ENCODE measurements around the gene SLC66A2.

SLC66A2 gene

DNA sequence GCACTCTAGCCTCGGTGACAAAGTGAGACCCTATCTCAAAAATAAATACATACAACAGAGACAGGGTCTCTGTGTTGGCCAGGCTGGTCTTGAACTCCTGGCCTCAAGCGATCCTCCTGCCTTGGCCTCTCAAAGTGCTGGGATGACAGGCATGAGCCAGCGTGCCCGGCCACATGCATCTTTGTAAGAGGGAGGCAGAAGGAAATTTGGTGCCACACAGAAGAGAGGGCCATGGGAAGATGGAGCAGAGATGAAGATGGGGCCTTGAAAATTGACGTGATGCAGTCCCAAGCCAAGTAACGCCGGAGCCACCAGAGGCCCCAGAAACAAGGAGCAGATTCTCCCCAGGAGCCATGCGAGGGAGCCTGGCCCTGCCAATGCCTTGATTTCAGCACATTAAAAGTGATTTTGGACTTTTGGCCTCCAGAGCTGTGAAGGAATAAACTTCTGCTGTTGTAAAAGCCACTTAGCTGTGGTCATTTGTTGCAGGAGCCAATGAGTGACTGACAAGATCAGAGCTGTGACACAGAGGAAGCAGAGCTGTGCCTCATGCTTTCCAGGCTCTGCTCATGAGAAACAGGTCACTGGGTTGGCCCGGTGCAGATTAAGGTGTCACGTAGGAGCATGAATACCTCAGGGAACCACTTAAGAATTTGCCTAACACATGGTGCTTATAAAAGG lies 2.7 kb upstream of the SLC66A2 start:
- no peak for DNase-seq (ENCODE audit: low spot score in 2 of 2)
- Mint-ChIP-seq H3K4me3 (no peak overlapping the region), H3K4me1 (peaks cover 15% of the 10 kb centered on the region), H3K9me3 (no peaks in the 10 kb centered on the region), H3K27ac (ENCODE audit: low read depth) (no peak overlapping the region), H3K27me3 (no peaks in the 10 kb centered on the region), H3K36me3 (ENCODE audit: insufficient read depth) (peaks cover 9% of the 10 kb centered on the region)
- no peak for ATAC-seq (replicated peaks; ENCODE audit: extremely low read depth, poor library complexity, severe bottlenecking)

DNA sequence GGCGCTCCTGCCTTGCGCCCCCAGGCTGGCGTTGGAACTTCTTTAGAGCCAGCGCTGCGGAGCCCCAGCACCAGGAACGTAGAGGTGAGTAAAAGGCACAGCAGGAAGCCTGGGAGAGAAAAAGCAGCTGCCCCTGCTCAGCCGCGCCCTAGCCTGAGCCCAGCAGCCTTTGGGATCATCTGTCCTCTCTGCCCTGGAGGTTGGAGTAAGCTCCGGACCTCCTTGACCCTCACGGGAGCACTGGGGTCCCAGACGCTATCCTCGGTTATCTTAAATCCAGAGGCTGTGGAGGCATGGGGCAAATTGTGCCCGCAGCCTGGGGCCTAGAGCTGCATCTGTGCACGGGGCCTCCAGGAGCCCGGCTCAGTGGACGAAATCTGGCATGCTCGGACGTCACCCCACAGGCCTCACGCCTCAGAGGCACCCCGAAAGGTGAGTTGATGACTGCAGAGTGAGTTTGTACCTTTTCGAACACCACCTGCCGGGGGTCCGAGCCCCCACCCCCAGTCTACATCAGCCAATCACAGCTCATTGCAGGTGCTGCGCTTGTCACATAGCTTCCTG lies 1.6 kb upstream of the SLC66A2 start:
- Mint-ChIP-seq H3K27me3 (no peaks in the 10 kb centered on the region), H3K27ac (ENCODE audit: low read depth) (no peak overlapping the region), H3K9me3 (no peaks in the 10 kb centered on the region), H3K4me3 (peak overlapping the region; percentile 37), H3K4me1 (peaks cover 22% of the 10 kb centered on the region), H3K36me3 (ENCODE audit: insufficient read depth) (peaks cover 12% of the 10 kb centered on the region)
- DNase-seq (ENCODE audit: low spot score in 2 of 2) (no peak), ATAC-seq (replicated peaks; ENCODE audit: extremely low read depth, poor library complexity, severe bottlenecking) (no peak)

DNA sequence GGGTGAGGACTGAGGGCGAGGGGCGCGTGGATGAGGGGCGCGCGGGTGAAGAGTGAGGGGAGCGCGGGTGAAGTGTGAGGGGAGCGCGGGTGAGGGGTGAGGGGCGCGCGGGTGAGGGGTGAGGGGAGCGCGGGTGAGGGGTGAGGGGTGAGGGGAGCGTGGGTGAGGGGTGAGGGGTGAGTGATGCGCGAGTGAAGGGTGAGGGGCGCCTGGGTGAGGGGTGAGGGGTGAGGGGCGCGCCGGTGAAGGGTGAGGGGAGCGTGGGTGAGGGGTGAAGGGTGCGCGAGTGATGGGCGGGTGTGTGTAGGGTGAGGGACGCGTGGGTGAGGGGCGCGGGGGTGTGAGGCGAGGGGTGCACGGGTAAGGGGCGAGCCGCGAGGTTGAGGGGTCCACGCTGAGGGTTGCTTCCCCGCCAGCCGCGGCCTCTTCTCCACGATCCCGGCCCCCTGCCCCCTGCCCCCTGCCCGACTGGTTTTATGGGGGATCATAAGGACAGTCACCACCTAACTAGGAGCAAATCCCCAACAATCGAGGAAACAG lies 1.1 kb upstream of the SLC66A2 start:
- DNase-seq (ENCODE audit: low spot score in 2 of 2) (no peak), ATAC-seq (replicated peaks; ENCODE audit: extremely low read depth, poor library complexity, severe bottlenecking) (no peak)
- Mint-ChIP-seq H3K27me3 (no peaks in the 10 kb centered on the region), H3K4me1 (peaks cover 22% of the 10 kb centered on the region), H3K27ac (ENCODE audit: low read depth) (no peak overlapping the region), H3K36me3 (ENCODE audit: insufficient read depth) (peaks cover 12% of the 10 kb centered on the region), H3K9me3 (no peaks in the 10 kb centered on the region), H3K4me3 (peak overlapping the region; percentile 37)

DNA sequence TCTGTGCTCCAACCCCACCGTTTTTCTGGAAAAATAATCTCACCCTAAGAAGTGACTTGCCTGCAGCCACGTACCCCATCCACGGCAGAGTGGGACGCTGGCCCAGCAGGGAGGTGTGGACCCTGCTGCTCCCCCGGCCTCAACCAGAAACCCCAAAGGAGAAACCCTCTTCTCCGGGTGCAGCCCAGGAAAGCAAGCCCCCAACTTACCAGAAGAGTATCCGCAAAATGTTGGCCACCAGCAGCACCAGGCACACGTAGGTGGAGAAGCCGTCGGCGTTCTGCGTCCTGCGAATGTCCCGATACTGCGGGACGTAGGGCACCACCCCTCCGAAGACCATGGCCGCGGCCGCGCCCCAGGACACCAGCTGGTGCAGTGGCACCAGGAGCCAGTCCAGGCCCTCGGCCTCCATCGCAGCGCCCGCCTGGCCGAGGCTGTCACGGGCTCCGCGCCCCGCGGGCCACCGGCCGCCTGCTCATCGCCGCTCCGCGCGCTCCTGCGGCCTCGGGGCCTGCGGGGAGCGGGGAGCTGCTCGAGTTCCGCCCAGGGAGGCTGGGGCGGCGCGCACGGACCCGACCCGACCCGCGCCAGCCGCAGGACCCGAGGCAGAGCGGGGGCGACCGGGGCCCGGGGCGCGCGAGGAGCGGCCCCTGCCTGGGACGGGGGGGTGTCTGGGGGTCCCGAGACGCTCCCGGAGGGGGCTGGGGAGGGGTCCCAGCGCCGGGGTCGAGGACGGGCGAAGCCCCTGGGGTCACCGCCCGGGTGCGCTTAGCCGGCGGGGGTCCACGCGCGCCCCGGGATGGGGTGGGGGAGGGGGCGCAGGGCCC lies 725 bp downstream of the SLC66A2 start:
- Mint-ChIP-seq H3K4me3 (peak overlapping the region; percentile 81), H3K27me3 (no peaks in the 10 kb centered on the region), H3K9me3 (no peaks in the 10 kb centered on the region), H3K4me1 (peaks cover 28% of the 10 kb centered on the region), H3K27ac (ENCODE audit: low read depth) (peak overlapping the region; percentile 79), H3K36me3 (ENCODE audit: insufficient read depth) (peaks cover 19% of the 10 kb centered on the region)
- peak; percentile 42 for ATAC-seq (replicated peaks; ENCODE audit: extremely low read depth, poor library complexity, severe bottlenecking)
- DNase-seq (ENCODE audit: low spot score in 2 of 2), result no peak

DNA sequence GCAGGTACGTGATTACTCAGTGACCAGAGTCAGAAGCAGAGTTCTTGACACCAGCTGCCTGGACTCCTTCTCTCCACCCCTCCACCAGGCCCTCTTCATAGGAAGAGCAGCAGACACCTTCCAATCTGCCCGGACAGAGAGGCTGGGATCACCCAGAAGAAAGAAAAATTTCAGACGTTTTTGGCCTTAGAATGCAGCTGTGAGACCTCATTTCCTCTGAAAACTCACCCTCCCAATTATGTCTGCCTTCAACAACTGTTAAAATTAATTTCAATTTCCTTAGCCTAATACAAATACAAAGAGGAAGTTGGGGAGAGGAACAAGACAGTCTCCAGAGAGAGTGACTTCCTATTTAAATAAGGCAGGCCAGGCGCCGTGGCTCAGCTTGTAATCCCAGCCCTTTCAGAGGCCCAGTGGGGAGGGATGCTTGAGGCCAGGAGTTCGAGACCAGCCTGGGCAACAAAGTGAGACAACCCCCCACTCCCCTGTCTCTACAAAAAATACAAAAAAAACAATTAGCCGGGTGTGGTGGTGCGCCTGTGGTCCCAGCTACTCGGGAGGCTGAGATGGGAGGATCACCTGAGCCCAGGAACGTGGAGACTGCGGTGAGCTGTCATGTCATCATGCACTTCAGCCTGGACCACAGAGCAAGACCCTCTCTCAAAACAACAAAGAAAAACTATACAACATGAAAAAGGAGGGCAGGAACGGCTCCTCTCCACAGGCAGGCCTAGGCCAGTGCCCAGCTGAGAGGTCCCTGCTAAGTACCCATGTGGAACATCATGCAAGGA lies 1.6 kb downstream of the SLC66A2 start:
- peaks cover 22% of the 10 kb centered on the region for H3K36me3 Mint-ChIP-seq (ENCODE audit: insufficient read depth)
- peak overlapping the region; percentile 79 for H3K27ac Mint-ChIP-seq (ENCODE audit: low read depth)
- peak overlapping the region; percentile 81 for H3K4me3 Mint-ChIP-seq
- no peaks in the 10 kb centered on the region for H3K9me3 Mint-ChIP-seq
- DNase-seq (ENCODE audit: low spot score in 2 of 2), result no peak
- no peaks in the 10 kb centered on the region for H3K27me3 Mint-ChIP-seq
- H3K4me1 Mint-ChIP-seq, result peaks cover 35% of the 10 kb centered on the region
- ATAC-seq (replicated peaks; ENCODE audit: extremely low read depth, poor library complexity, severe bottlenecking), result no peak

DNA sequence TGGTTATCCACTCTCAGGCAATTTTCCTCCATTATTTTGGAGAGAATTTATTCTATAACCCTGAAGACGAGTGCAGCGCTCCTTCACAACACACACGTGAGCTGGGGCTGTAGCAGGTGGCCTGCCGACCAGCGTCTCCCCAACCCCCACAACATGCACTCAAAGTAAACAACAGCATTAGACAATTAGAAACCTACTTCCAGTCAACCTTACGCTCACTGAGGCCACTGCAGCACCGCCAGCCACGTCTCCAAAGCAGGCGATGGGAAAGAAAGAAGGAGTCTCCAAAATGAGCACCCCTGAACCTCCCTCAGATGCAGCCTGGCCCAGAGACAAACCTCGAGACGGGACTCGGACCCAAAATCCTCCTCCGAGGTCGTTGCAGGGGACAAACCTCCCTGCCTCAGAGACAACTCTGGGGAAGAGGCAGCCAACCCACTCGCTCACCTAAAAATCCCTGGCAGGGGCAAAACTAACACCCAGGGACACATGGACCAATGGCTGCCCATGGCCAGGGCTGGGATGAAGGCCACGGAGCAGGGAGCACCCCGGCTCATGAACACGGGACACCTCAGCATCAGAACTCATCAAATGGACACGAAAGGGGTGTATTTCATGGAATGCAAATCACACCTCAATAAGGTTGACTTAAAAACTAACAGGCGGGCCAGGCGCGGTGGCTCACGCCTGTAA lies 2.6 kb downstream of the SLC66A2 start:
- Mint-ChIP-seq H3K4me1 (peaks cover 46% of the 10 kb centered on the region), H3K4me3 (peak overlapping the region; percentile 81), H3K27ac (ENCODE audit: low read depth) (peak overlapping the region; percentile 79), H3K9me3 (no peaks in the 10 kb centered on the region), H3K27me3 (no peaks in the 10 kb centered on the region), H3K36me3 (ENCODE audit: insufficient read depth) (peaks cover 25% of the 10 kb centered on the region)
- ATAC-seq (replicated peaks; ENCODE audit: extremely low read depth, poor library complexity, severe bottlenecking), result no peak
- DNase-seq (ENCODE audit: low spot score in 2 of 2), result no peak

DNA sequence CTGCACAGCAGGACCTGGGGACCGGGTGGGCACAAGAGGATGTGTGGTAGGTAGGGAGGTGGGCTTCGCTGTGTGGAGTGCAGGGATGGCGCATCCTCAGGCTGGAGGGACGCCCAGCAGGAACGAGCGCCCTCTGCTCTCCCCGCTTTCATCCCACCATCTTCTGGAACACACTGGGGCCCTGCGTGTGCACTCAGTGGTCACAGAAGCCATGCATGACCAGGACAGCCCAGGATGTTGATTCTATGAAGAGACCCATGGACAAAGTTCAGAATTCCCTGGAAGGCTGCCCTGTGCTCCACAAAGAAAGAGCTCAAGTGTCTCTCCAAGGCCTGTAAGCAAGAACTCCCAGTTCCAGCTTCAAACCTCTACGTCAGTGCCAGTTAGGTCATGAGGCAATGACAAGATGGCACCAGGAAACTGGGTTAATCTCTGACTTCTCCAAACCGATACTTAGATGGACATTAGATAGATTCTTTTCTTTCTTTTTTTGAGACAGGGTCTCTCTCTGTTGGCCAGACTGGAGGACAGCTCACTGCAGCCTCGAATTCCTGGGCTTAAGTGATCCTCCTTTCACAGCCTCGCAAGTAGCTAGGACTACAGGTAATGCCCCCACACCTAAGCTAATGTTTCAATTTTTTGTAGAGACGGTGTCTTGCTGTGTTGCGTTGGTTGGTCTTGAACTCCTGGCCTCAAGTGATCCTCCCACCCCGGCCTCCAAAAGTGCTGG lies 3.4 kb downstream of the SLC66A2 start:
- ATAC-seq (replicated peaks; ENCODE audit: extremely low read depth, poor library complexity, severe bottlenecking) (no peak), DNase-seq (ENCODE audit: low spot score in 2 of 2) (no peak)
- peak overlapping the region; percentile 79 for H3K27ac Mint-ChIP-seq (ENCODE audit: low read depth)
- H3K9me3 Mint-ChIP-seq, result no peaks in the 10 kb centered on the region
- no peak overlapping the region for H3K4me3 Mint-ChIP-seq
- H3K27me3 Mint-ChIP-seq, result no peaks in the 10 kb centered on the region
- peaks cover 46% of the 10 kb centered on the region for H3K4me1 Mint-ChIP-seq
- H3K36me3 Mint-ChIP-seq (ENCODE audit: insufficient read depth), result peaks cover 25% of the 10 kb centered on the region

DNA sequence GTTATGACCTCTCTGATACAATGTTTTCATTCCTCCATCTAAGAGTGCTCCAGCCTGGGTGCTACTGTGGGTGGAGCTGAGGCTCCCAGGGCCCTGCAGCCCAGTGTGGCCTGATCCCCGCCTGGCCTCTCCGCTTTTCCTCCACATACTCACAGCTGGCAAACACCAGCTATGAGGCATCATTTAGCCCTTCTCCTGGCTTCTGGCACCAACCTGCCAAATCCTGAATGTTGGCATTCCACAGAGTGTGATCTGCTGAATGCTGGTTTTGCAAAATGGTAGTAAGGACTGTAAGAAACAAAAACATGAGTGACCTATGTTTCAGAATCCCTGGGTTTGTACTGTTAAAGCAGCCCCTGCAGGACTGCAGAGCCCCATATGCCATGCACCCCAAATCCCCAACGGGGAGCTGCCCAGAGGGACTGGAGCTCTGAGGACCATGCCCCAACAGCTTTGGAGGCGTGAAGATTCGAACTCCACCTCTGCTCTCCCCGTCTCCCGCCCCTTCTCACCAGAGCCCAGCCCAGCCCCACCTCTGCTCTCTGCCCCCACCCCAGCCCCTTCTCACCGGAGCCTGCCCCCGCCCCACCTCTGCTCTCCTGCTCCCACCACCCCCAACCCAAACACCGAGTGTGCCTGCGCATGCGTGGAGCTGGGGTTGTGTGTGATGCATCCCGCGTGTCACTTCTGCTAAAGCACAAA lies 4.2 kb downstream of the SLC66A2 start:
- H3K9me3 Mint-ChIP-seq, result no peaks in the 10 kb centered on the region
- peaks cover 46% of the 10 kb centered on the region for H3K4me1 Mint-ChIP-seq
- H3K27ac Mint-ChIP-seq (ENCODE audit: low read depth), result no peak overlapping the region
- ATAC-seq (replicated peaks; ENCODE audit: extremely low read depth, poor library complexity, severe bottlenecking) (no peak), DNase-seq (ENCODE audit: low spot score in 2 of 2) (no peak)
- no peak overlapping the region for H3K4me3 Mint-ChIP-seq
- H3K27me3 Mint-ChIP-seq, result no peaks in the 10 kb centered on the region
- H3K36me3 Mint-ChIP-seq (ENCODE audit: insufficient read depth), result peaks cover 27% of the 10 kb centered on the region

DNA sequence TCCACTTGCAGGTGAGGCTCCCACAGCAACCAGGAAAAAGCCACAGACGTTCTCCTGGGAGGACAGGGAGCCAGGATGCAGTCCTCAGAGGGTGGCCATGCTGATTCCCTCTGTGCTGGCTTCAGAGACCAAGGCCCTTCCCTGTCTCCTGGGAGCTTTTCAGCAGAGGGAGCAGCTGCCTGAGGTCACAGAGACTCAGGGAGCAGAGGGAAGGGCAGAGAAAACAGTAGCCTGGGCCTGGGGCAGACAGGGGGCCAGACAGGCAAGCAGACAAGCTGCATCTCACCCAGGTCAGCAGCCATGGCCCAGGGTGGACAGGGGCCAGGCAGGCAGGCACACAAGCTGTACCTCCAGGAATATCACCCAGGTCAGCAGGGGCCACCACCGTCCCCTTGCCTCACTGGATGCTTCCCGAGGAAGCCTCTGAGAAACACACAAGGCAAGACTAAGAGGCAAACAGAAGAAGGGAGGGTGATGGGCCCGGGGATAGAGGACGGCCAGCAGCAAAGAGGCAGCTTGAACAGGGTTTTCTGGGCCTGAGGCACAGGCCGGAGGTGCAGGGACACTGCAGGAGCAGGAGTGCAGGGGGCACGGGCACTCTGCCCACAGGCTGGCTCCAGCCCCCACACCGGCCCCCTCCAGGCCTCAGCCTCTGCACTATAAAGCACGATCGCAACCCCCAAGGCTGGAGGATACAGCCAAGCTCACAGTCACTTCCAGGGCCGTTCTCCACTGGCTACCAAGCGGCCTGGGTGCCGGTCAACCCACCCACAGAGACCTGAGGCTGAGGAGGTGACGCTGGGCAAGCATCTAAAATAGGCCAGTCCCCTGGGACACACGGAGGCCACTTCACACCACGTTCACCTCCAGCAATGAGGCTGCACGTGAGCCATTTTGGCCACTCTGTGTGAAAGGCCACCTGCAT lies 6.1 kb downstream of the SLC66A2 start:
- Mint-ChIP-seq H3K4me3 (no peak overlapping the region), H3K4me1 (peaks cover 44% of the 10 kb centered on the region), H3K9me3 (no peaks in the 10 kb centered on the region), H3K36me3 (ENCODE audit: insufficient read depth) (peaks cover 28% of the 10 kb centered on the region), H3K27ac (ENCODE audit: low read depth) (peak overlapping the region; percentile 71), H3K27me3 (no peaks in the 10 kb centered on the region)
- DNase-seq (ENCODE audit: low spot score in 2 of 2) (no peak), ATAC-seq (replicated peaks; ENCODE audit: extremely low read depth, poor library complexity, severe bottlenecking) (no peak)

DNA sequence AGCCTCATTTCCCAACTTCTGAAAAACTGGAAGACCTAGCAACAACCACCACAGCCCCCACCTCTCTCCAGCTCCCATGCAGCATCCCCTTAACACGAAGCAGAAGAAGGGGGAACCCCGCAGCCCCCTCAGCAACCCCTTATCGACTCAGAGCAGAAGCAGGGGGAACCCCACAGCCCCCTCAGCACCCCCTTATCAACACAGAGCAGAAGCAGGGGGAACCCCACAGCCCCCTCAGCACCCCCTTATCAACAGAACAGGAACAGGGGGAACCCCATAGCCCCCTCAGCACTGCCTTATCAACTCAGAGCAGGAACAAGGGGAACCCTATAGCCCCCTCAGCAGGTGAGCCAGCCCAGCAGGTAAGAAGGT lies 6.7 kb downstream of the SLC66A2 start:
- DNase-seq (ENCODE audit: low spot score in 2 of 2), result no peak
- H3K4me1 Mint-ChIP-seq, result peaks cover 42% of the 10 kb centered on the region
- H3K27me3 Mint-ChIP-seq, result no peaks in the 10 kb centered on the region
- H3K9me3 Mint-ChIP-seq, result no peaks in the 10 kb centered on the region
- peaks cover 26% of the 10 kb centered on the region for H3K36me3 Mint-ChIP-seq (ENCODE audit: insufficient read depth)
- ATAC-seq (replicated peaks; ENCODE audit: extremely low read depth, poor library complexity, severe bottlenecking), result peak; percentile 29
- H3K4me3 Mint-ChIP-seq, result peak overlapping the region; percentile 18
- peak overlapping the region; percentile 71 for H3K27ac Mint-ChIP-seq (ENCODE audit: low read depth)

All from central memory CD8-positive, alpha-beta T cell (primary cell).